ENCODE data around the gene PEAK3. TPM values are rescaled to one million over a fixed set of nuclear protein-coding genes. Genes with fewer than 3 reads are reported as not detected.

The PEAK3 gene
- total and polyA plus RNA-seq, 2 donors (not counting 1 experiment from before 2014, with no cell fraction given), result not detected

GRCh38 chr19:2268861-2269243 is 13.1 kb downstream of the PEAK3 start:
- H3K27ac ChIP-seq (ENCODE audit: insufficient read depth, low read length), result no peak overlapping the region
- peak overlapping the region; percentile 47 to 99 (median 62) for H3K4me3 ChIP-seq (replicated peaks in 1 of 4; ENCODE audit: control extremely low read depth in 1 of 4, insufficient read depth in 1 of 4, low read depth in 3 of 4, low read length in 4 of 4)
- peaks cover 4% of the 10 kb centered on the region for H4K20me1 ChIP-seq (ENCODE audit: control insufficient read depth, extremely low read depth, insufficient read depth, low read length)
- peaks cover 10% of the 10 kb centered on the region for H3K36me3 ChIP-seq (ENCODE audit: control insufficient read depth, insufficient read depth, low read length)
- H3K27me3 ChIP-seq (ENCODE audit: control insufficient read depth, insufficient read depth, low read length), result no peaks in the 10 kb centered on the region
- no peak for DNase-seq (ENCODE audit: low read depth in 2 of 2)
- H2AFZ ChIP-seq (ENCODE audit: low read length), result no peak overlapping the region
- peak overlapping the region; percentile 34 for H3K9ac ChIP-seq (ENCODE audit: insufficient read depth, low read length)
- peaks cover 15% of the 10 kb centered on the region for H3K4me1 ChIP-seq (ENCODE audit: control insufficient read depth, extremely low read depth, insufficient read depth, low read length)
- H3K79me2 ChIP-seq (ENCODE audit: control insufficient read depth, insufficient read depth, low read length), result peaks cover 43% of the 10 kb centered on the region
- peak overlapping the region; percentile 36 for H3K4me2 ChIP-seq (ENCODE audit: extremely low read depth, insufficient read depth, low read length)
- TF ChIP-seq EZH2 (IDR thresholded peaks at IDR 0.05; ENCODE audit: low read length, missing control alignments) (no peak), CTCF (conservative IDR thresholded peaks at IDR 0.05 in 1 of 2, IDR thresholded peaks at IDR 0.05 in 1 of 2; ENCODE audit: low read depth in 1 of 2, low read length in 2 of 2) (no peak)
- H3K9me3 ChIP-seq (ENCODE audit: control insufficient read depth, insufficient read depth, low read depth, low read length), result no peaks in the 10 kb centered on the region

- Histone ChIP-seq H3K4me1 (ENCODE audit: control insufficient read depth, extremely low read depth, insufficient read depth, low read length) (peaks cover 14% of the 10 kb centered on the region), H3K9ac (ENCODE audit: insufficient read depth, low read length) (no peak overlapping the region), H3K27me3 (ENCODE audit: control insufficient read depth, insufficient read depth, low read length) (no peaks in the 10 kb centered on the region), H3K27ac (ENCODE audit: insufficient read depth, low read length) (no peak overlapping the region), H2AFZ (ENCODE audit: low read length) (no peak overlapping the region), H3K9me3 (ENCODE audit: control insufficient read depth, insufficient read depth, low read depth, low read length) (no peaks in the 10 kb centered on the region), H3K4me3 (replicated peaks in 1 of 4; ENCODE audit: control extremely low read depth in 1 of 4, insufficient read depth in 1 of 4, low read depth in 3 of 4, low read length in 4 of 4) (peak overlapping the region in 1 of 4 experiments; percentile 74), H3K79me2 (ENCODE audit: control insufficient read depth, insufficient read depth, low read length) (peaks cover 40% of the 10 kb centered on the region), H4K20me1 (ENCODE audit: control insufficient read depth, extremely low read depth, insufficient read depth, low read length) (peaks cover 4% of the 10 kb centered on the region), H3K4me2 (ENCODE audit: extremely low read depth, insufficient read depth, low read length) (no peak overlapping the region), H3K36me3 (ENCODE audit: control insufficient read depth, insufficient read depth, low read length) (peaks cover 9% of the 10 kb centered on the region)
- DNase-seq (ENCODE audit: low read depth in 2 of 2), result no peak
- TF ChIP-seq CTCF (conservative IDR thresholded peaks at IDR 0.05 in 1 of 2, IDR thresholded peaks at IDR 0.05 in 1 of 2; ENCODE audit: low read depth in 1 of 2, low read length in 2 of 2) (no peak), EZH2 (IDR thresholded peaks at IDR 0.05; ENCODE audit: low read length, missing control alignments) (no peak)
Measured at GRCh38 chr19:2268480-2268830, 13.5 kb downstream of the PEAK3 start.

GRCh38 chr19:2266183-2266993 is 15.6 kb downstream of the PEAK3 start:
- Histone ChIP-seq H3K4me3 (replicated peaks in 1 of 4; ENCODE audit: control extremely low read depth in 1 of 4, insufficient read depth in 1 of 4, low read depth in 3 of 4, low read length in 4 of 4) (no peak overlapping the region), H3K27me3 (ENCODE audit: control insufficient read depth, insufficient read depth, low read length) (no peaks in the 10 kb centered on the region), H2AFZ (ENCODE audit: low read length) (peak overlapping the region; percentile 73), H3K36me3 (ENCODE audit: control insufficient read depth, insufficient read depth, low read length) (no peaks in the 10 kb centered on the region), H3K4me1 (ENCODE audit: control insufficient read depth, extremely low read depth, insufficient read depth, low read length) (peaks cover 8% of the 10 kb centered on the region), H3K9me3 (ENCODE audit: control insufficient read depth, insufficient read depth, low read depth, low read length) (no peaks in the 10 kb centered on the region), H3K4me2 (ENCODE audit: extremely low read depth, insufficient read depth, low read length) (no peak overlapping the region), H3K79me2 (ENCODE audit: control insufficient read depth, insufficient read depth, low read length) (peaks cover 19% of the 10 kb centered on the region), H3K27ac (ENCODE audit: insufficient read depth, low read length) (no peak overlapping the region), H3K9ac (ENCODE audit: insufficient read depth, low read length) (no peak overlapping the region), H4K20me1 (ENCODE audit: control insufficient read depth, extremely low read depth, insufficient read depth, low read length) (no peaks in the 10 kb centered on the region)
- peak; percentile 68 to 71 for DNase-seq (ENCODE audit: low read depth in 2 of 2)
- TF ChIP-seq CTCF (conservative IDR thresholded peaks at IDR 0.05 in 1 of 2, IDR thresholded peaks at IDR 0.05 in 1 of 2; ENCODE audit: low read depth in 1 of 2, low read length in 2 of 2) (no peak), EZH2 (IDR thresholded peaks at IDR 0.05; ENCODE audit: low read length, missing control alignments) (no peak)
